GM23338 (cell line): ENCODE results near the gene CCSAP.

Experiments
- CREB1 ChIP-seq: fragments of 250-450 bp; sonication (Bioruptor Pico); IDR thresholded peaks from 2 replicates; pipeline ENCODE4 v1.5.0; 2020; ENCODE audit warnings: low read depth, mild to moderate bottlenecking, moderate library complexity
- EZH2 ChIP-seq: fragments of 200-600 bp; sonication (generic); IDR thresholded peaks from one replicate; pipeline ENCODE4 v1.8.0; 2017; ENCODE audit warnings: antibody characterized with exemption, mild to moderate bottlenecking, low read depth; ENCODE audit not compliant: unreplicated experiment
- EZH2phosphoT487 ChIP-seq: fragments of 200-600 bp; sonication (generic); IDR thresholded peaks from one replicate; pipeline ENCODE4 v1.8.1; 2018; ENCODE audit warnings: antibody characterized with exemption; ENCODE audit not compliant: unreplicated experiment
- JUNB ChIP-seq: IDR thresholded peaks from one replicate; pipeline ENCODE4 v1.6.1; 2016; ENCODE audit warnings: antibody characterized with exemption; ENCODE audit not compliant: unreplicated experiment
- NANOG ChIP-seq: IDR thresholded peaks from 2 replicates; pipeline ENCODE4 v1.6.1; 2016; ENCODE audit warnings: antibody characterized with exemption, borderline replicate concordance
- POLR2AphosphoS5 ChIP-seq: IDR thresholded peaks from 2 replicates; pipeline ENCODE4 v1.6.1; 2016; ENCODE audit warnings: antibody characterized with exemption, low read depth
- TF ChIP-seq, protein P1 (sequence below), 2 experiments: fragments of 200-600 bp in 1 of 2; sonication (generic) in 1 of 2; conservative IDR thresholded peaks; 2 replicates each; pipeline versions ENCODE4 v1.5.1 to v1.6.1; 2016 to 2017; ENCODE audit warnings: antibody characterized with exemption in 2 of 2, low read depth in 2 of 2, mild to moderate bottlenecking in 2 of 2, moderate library complexity in 1 of 2
- TF ChIP-seq, protein P2 (sequence below): IDR thresholded peaks from one replicate; pipeline ENCODE4 v1.6.1; 2018; ENCODE audit warnings: antibody characterized with exemption; ENCODE audit not compliant: unreplicated experiment
- TF ChIP-seq, protein P3 (sequence below): IDR thresholded peaks from 2 replicates; pipeline ENCODE4 v1.6.1; 2016; ENCODE audit warnings: antibody characterized with exemption

DNA sequence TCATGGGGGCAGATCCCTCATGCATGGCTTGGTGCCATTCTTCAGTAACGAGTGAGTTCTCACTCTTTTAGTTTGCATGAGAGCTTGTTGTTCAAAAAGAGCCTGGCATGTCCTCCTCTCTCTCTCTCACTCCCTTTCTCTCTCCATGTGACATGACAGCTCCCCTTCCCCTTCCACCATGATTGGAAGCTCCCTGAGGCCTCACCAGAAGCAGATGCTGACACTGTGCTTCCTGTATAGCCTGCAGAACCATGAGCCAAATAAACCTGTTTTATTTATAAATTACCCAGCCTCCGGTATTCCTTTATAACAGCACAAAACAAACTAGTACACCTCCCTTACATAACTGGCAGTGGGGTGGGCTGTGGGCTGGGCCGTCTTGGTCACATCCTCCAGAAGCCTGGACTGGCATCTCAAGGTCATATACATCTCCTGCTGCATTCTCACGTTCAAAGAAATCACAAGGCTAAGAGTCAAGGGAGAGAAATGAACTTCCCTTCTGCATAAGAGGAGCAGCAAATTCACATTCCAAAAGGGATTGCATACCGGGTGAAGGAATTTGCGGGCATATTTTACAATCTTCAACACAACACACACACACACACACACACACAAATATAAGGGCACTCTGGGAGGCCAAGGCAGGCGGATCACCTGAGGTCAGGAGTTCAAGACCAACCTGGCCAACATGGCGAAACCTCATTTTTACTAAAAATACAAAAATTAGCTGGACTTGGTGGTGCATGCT is 2.3 kb upstream of the CCSAP start:
- TF ChIP-seq POLR2AphosphoS5 (no peak), EZH2 (no peak), EZH2phosphoT487 (no peak), CREB1 (no peak), NANOG (no peak), JUNB (no peak)
- TF ChIP-seq, protein P1, sequence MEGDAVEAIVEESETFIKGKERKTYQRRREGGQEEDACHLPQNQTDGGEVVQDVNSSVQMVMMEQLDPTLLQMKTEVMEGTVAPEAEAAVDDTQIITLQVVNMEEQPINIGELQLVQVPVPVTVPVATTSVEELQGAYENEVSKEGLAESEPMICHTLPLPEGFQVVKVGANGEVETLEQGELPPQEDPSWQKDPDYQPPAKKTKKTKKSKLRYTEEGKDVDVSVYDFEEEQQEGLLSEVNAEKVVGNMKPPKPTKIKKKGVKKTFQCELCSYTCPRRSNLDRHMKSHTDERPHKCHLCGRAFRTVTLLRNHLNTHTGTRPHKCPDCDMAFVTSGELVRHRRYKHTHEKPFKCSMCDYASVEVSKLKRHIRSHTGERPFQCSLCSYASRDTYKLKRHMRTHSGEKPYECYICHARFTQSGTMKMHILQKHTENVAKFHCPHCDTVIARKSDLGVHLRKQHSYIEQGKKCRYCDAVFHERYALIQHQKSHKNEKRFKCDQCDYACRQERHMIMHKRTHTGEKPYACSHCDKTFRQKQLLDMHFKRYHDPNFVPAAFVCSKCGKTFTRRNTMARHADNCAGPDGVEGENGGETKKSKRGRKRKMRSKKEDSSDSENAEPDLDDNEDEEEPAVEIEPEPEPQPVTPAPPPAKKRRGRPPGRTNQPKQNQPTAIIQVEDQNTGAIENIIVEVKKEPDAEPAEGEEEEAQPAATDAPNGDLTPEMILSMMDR (conservative IDR thresholded peaks at IDR 0.05; ENCODE audit: low read depth in 2 of 2) = no peak
- TF ChIP-seq, protein P2, sequence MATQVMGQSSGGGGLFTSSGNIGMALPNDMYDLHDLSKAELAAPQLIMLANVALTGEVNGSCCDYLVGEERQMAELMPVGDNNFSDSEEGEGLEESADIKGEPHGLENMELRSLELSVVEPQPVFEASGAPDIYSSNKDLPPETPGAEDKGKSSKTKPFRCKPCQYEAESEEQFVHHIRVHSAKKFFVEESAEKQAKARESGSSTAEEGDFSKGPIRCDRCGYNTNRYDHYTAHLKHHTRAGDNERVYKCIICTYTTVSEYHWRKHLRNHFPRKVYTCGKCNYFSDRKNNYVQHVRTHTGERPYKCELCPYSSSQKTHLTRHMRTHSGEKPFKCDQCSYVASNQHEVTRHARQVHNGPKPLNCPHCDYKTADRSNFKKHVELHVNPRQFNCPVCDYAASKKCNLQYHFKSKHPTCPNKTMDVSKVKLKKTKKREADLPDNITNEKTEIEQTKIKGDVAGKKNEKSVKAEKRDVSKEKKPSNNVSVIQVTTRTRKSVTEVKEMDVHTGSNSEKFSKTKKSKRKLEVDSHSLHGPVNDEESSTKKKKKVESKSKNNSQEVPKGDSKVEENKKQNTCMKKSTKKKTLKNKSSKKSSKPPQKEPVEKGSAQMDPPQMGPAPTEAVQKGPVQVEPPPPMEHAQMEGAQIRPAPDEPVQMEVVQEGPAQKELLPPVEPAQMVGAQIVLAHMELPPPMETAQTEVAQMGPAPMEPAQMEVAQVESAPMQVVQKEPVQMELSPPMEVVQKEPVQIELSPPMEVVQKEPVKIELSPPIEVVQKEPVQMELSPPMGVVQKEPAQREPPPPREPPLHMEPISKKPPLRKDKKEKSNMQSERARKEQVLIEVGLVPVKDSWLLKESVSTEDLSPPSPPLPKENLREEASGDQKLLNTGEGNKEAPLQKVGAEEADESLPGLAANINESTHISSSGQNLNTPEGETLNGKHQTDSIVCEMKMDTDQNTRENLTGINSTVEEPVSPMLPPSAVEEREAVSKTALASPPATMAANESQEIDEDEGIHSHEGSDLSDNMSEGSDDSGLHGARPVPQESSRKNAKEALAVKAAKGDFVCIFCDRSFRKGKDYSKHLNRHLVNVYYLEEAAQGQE = no peak
- TF ChIP-seq, protein P3, sequence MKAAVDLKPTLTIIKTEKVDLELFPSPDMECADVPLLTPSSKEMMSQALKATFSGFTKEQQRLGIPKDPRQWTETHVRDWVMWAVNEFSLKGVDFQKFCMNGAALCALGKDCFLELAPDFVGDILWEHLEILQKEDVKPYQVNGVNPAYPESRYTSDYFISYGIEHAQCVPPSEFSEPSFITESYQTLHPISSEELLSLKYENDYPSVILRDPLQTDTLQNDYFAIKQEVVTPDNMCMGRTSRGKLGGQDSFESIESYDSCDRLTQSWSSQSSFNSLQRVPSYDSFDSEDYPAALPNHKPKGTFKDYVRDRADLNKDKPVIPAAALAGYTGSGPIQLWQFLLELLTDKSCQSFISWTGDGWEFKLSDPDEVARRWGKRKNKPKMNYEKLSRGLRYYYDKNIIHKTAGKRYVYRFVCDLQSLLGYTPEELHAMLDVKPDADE = no peak
